Measurements from ENCODE around the gene ADGRF3. TPM values are rescaled to one million over a fixed set of nuclear protein-coding genes. Genes with fewer than 3 reads are reported as not detected.

Gene ADGRF3
- total RNA-seq, 1 donor from 2014 or later: 0.44 TPM

- Mint-ChIP-seq H3K9me3 (no peaks in the 10 kb centered on the region), H3K4me3 (peak overlapping the region; percentile 95), H3K27me3 (ENCODE audit: low read depth) (no peaks in the 10 kb centered on the region), H3K36me3 (ENCODE audit: low read depth) (peaks cover 3% of the 10 kb centered on the region), H3K27ac (ENCODE audit: unreplicated experiment) (no peak overlapping the region), H3K4me1 (peaks cover 36% of the 10 kb centered on the region)
- no peak for DNase-seq (ENCODE audit: low read depth, low spot score)
- TF ChIP-seq CTCF (conservative IDR thresholded peaks at IDR 0.05): no peak
Measured at GRCh38 chr2:26347286-26347865, 787 bp upstream of the ADGRF3 start.

- H3K27ac Mint-ChIP-seq (ENCODE audit: unreplicated experiment): peak within 1 kb of the TSS; percentile 99
- no peak for TF ChIP-seq CTCF (conservative IDR thresholded peaks at IDR 0.05)
- peaks cover 36% of the 10 kb centered on the region for H3K4me1 Mint-ChIP-seq
Measured at GRCh38 chr2:26345545-26346453, 790 bp downstream of the ADGRF3 start, which contains the start of gene SELENOI. Gene SELENOI (plus strand): TSS chr2:26346143. CDS start chr2:26346233, 90 bp downstream.

GRCh38 chr2:26345283-26345544 lies 1.4 kb downstream of the ADGRF3 start:
- Mint-ChIP-seq H3K36me3 (ENCODE audit: low read depth) (peaks cover 3% of the 10 kb centered on the region), H3K9me3 (no peaks in the 10 kb centered on the region), H3K27me3 (ENCODE audit: low read depth) (no peaks in the 10 kb centered on the region), H3K27ac (ENCODE audit: unreplicated experiment) (peak overlapping the region; percentile 99), H3K4me3 (peak overlapping the region; percentile 95), H3K4me1 (peaks cover 36% of the 10 kb centered on the region)
- no peak for TF ChIP-seq CTCF (conservative IDR thresholded peaks at IDR 0.05)
- DNase-seq (ENCODE audit: low read depth, low spot score): no peak

More at GRCh38 chr2:26345545-26346453, 790 bp downstream of the ADGRF3 start, which contains the start of gene SELENOI:
- Mint-ChIP-seq H3K36me3 (ENCODE audit: low read depth) (peaks cover 3% of the 10 kb centered on the region), H3K9me3 (no peaks in the 10 kb centered on the region), H3K4me3 (peak within 1 kb of the TSS; percentile 95), H3K27me3 (ENCODE audit: low read depth) (no peaks in the 10 kb centered on the region)
- DNase-seq (ENCODE audit: low read depth, low spot score): peak; percentile 99

- no peak for TF ChIP-seq CTCF (conservative IDR thresholded peaks at IDR 0.05)
- H3K27ac Mint-ChIP-seq (ENCODE audit: unreplicated experiment): peak overlapping the region; percentile 99
- no peak for DNase-seq (ENCODE audit: low read depth, low spot score)
- H3K27me3 Mint-ChIP-seq (ENCODE audit: low read depth): no peaks in the 10 kb centered on the region
- peaks cover 3% of the 10 kb centered on the region for H3K36me3 Mint-ChIP-seq (ENCODE audit: low read depth)
- H3K9me3 Mint-ChIP-seq: no peaks in the 10 kb centered on the region
- H3K4me3 Mint-ChIP-seq: peak overlapping the region; percentile 95
- H3K4me1 Mint-ChIP-seq: peaks cover 39% of the 10 kb centered on the region
Measured at GRCh38 chr2:26344581-26345282, 1.9 kb downstream of the ADGRF3 start.

- no peak for DNase-seq (ENCODE audit: low read depth, low spot score)
- peak overlapping the region; percentile 52 for H3K4me3 Mint-ChIP-seq
- H3K9me3 Mint-ChIP-seq: no peaks in the 10 kb centered on the region
- H3K27me3 Mint-ChIP-seq (ENCODE audit: low read depth): peaks cover 2% of the 10 kb centered on the region
- H3K27ac Mint-ChIP-seq (ENCODE audit: unreplicated experiment): no peak overlapping the region
- no peak for TF ChIP-seq CTCF (conservative IDR thresholded peaks at IDR 0.05)
- H3K36me3 Mint-ChIP-seq (ENCODE audit: low read depth): no peaks in the 10 kb centered on the region
- peaks cover 27% of the 10 kb centered on the region for H3K4me1 Mint-ChIP-seq
Measured at GRCh38 chr2:26340831-26341230, 5.8 kb downstream of the ADGRF3 start.
